Jurkat, Clone E6-1 (cell line): Measurements from ENCODE around the gene SGTB.
"Not testable (repeated sequence)": the region's sequence is repeated elsewhere in the genome, so short reads cannot be mapped to it uniquely, and the experiment has no call there.

Experiments used
- DNase-seq: peaks from one replicate; pipeline ENCODE4 v3.0.0-alpha.2; 2011; ENCODE audit warnings: low read depth, low spot score
- H3K4me3 ChIP-seq: 2 replicates; pipeline ENCODE4 v1.5.1; 2011; ENCODE audit warnings: mild to moderate bottlenecking, low read length, control low read depth, moderate library complexity

Gene SGTB

DNA sequence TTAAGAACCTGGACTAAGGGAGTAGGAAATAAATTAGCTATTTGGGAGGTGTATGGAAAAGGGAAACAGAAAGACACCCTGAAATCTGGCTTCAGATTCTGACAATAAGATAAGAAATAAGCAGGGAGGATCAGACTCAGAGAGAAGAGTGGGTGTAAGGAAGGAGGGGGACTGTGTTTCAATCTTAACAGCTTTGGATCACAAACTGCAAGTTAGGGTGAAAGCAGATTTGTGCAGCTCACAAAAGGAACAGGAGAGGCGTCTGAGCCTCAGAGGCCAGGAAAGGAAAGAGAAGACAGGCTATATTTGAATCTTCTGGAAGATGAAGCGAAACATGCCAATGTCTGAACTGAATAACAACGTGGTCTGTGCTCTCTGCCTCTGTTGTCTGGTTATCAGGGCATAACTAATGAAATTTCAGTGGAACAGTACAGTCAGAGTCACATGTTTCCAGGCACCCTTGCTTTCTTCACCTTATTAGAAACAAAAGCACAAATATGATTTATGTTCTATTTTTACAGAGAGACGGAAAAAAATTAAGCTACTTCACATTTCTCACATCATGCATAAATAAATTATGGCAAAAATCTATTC, 26.6 kb downstream of the SGTB start:
- DNase-seq: no peak
- H3K4me3 ChIP-seq: no peak overlapping the region

GRCh38 chr5:65693121-65693520, 28.8 kb downstream of the SGTB start:
- DNase-seq: no peak
- H3K4me3 ChIP-seq: no peak overlapping the region

DNA sequence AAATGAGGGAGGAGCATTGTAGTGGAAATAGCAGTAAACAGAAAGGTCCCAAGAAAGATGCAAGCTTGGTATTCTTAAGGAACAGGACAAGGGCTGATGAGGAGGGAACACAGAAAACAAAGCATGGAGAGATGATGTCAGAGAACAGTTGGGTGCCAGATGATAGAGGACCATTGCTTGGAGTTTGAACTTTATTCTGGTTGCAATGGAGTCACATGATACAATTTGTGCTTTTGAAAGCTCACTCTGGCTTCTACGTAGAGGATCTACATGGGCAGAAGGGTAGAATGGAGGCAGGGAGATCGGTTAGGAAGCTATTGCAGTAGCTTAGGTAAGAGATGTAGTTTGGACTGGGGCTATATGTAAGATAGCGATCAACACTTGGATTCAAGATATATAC, 39.8 kb downstream of the SGTB start:
- no peak for DNase-seq
- H3K4me3 ChIP-seq: no peak overlapping the region

DNA sequence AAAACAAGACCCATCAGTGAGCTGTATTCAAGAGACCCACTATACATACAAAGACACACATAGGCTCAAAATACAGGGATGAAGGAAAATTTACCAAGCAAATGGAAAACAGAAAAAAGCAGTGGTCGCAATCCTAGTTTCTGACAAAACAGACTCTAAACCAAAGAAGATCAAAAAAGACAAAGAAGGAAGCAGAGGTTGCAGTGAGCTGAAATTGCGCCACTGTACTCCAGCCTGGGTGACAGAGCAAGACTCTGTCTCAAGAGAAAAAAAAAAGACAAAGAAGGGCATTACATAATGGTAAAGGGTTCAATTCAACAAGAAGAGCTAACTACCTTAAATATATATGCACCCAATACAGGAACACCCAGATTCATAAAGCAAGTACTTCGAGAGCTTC, 45.9 kb downstream of the SGTB start:
- H3K4me3 ChIP-seq, DNase-seq: not testable (repeated sequence)

DNA sequence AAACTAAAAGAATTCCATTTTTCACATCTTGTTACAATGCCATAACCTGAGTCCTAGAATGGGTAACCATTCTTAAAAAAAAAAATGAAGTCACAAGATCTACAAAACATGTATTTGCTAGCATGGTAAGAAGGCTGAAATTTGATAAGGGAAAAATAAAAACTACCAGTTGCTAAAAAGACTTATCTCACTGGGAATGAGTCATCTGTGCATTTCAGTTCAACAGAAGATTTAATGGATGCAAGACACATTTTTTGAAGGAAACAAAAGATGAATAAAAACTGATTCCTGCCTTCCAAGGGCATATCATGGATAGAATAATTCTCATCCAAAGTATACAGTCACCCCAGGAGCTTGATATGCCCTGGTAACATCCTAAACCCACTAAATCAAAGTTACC, 47.2 kb downstream of the SGTB start:
- DNase-seq: no peak
- no peak overlapping the region for H3K4me3 ChIP-seq

DNA sequence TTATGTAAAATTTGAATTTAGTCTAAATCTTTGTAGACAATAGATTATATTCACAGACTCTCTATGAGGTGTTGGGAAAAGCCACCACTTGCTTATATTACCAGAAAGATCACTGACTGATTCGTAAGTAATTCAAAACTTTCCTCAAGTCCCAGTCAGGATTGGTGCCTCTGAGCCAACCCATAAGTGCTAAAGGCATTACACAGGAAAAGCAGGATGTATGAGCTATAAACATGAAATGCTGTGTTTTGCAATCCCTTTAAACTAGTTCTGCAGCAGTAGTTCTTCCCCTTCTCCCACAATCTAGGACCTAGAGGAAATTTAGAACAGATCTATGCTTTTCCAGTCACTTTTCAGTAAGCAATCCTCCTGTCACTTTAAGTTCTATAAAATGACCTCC, 49.1 kb downstream of the SGTB start:
- H3K4me3 ChIP-seq: no peak overlapping the region
- no peak for DNase-seq

- DNase-seq: no peak
- no peak overlapping the region for H3K4me3 ChIP-seq
Measured at GRCh38 chr5:65668696-65669095, 53.2 kb downstream of the SGTB start.

- DNase-seq: no peak
- no peak overlapping the region for H3K4me3 ChIP-seq
Measured at GRCh38 chr5:65663804-65664521, 57.9 kb downstream of the SGTB start.

DNA sequence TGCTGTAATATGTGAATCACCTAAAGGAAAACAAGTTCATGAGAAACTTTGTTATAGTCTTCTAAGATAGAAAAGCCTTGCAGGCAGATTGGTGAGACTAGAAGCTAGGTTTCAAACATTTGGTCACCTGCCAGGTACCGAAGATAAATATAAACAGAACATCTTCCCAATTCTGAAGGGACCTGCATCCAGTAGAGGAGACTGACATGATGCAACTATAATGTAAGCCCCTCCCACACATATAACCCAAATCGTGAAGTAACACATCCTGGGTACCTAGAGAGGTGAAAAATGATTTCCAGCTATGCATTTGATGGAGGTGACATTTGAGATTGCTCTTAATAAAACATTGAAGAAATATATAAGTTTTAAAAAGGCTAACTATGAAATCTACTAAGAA, 67.2 kb downstream of the SGTB start:
- no peak for DNase-seq
- no peak overlapping the region for H3K4me3 ChIP-seq

DNA sequence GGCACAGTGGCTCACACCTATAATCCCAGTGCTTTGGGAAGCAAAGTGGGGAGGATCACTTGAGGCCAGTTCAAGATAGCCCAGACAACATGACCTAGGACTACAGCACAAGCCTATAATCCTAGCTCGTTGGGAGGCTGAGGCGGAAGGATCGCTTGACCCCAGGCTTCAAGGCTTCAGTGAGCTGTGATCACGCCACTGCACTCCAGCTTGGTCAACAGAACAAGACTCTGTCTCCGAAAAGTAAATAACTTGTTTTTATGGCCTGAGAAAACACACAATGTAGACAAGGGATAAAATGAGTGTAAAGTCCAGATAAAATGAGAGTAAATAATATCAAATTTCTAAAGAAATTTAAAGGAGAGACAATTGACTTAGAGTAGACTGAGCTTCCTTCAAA, 70.8 kb downstream of the SGTB start:
- no peak for DNase-seq
- H3K4me3 ChIP-seq: no peak overlapping the region

DNA sequence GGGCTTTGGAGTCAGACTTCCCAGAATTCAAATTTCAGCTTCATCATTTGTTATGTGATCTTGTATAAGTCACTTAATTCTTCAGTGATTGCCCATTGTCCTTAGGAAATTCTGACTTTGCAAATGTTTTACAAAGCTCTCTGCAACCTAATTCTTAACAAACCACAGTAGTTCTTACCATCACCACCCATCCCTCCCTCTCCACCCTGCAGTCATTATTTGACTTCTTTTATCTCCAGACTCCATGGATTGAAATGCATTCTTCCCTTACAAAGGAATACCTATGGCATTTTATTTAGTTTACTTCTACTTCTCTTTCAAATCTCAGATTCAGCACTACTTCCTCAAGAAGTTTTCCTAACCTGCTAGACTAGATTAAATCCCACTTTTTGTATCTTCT, 74.0 kb downstream of the SGTB start:
- DNase-seq: no peak
- no peak overlapping the region for H3K4me3 ChIP-seq

- no peak for DNase-seq
- H3K4me3 ChIP-seq: no peak overlapping the region
Measured at GRCh38 chr5:65646938-65647337, 75.0 kb downstream of the SGTB start.

- no peak overlapping the region for H3K4me3 ChIP-seq
- no peak for DNase-seq
Measured at GRCh38 chr5:65640240-65640639, 81.7 kb downstream of the SGTB start.

GRCh38 chr5:65630981-65631380, 90.9 kb downstream of the SGTB start:
- H3K4me3 ChIP-seq: no peak overlapping the region
- DNase-seq: no peak

DNA sequence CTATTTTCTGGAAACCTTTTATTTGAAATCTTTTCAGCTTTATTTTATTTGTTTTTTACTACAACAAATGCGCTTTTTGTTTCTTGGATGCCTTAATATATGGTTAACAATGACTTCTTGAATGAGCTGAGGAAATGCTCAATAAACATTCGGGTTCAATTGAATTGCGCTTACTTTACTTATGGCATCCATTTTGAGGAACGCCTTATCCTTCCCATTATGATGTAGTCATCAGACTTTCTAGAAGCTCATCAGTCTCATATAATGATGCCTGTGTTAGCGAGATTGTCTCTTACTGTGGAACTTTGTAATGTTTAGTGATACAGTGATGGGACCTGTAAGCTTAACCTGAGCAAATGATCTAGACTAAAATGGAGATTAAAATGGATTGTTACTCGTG, 96.2 kb downstream of the SGTB start:
- H3K4me3 ChIP-seq: peak overlapping the region; percentile 97
- no peak for DNase-seq

GRCh38 chr5:65624571-65625555, 97.0 kb downstream of the SGTB start, which contains the start of the genes SHLD3 and TRAPPC13:
SHLD3 (plus strand) TSS chr5:65625027; CDS start chr5:65629588, 4,561 bp downstream.
TRAPPC13 (plus strand) TSS chr5:65625027; CDS start chr5:65625061, 34 bp downstream.
- DNase-seq: peak; percentile 91
- H3K4me3 ChIP-seq: peak within 1 kb of the TSS; percentile 97

DNA sequence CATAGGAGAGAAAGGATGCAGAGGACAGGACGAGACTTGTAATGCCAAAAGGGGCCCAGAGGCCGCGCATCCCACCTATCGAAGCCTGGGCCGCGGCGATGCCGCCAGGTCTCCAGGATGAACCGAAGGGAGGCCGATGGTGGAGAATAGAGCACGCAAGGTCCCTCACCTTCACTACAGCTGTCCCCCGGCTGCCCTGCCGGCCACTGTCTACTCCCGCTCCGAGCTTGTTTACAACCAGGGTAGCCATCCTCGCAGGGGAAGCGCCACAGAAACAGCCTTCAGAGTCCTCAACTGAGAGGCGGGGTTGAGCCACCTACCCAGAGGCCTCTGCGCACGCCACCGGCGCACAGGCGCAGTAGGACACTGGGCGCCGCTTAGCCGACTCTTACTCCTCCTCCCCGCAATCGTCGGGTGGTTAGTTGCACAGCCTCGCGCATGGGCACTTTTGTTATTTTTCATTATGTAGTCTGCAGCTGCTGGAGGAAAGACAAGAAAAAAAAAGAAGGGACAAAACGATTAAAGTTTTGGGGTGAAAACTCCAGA, 97.8 kb downstream of the SGTB start, which contains the start of gene TRIM23:
Gene TRIM23, minus strand, starts transcription at position 309 of the 546 bp plus-strand sequence. Its CDS starts 59 bp downstream, at position 250.
- peak; percentile 90 for DNase-seq
- peak within 1 kb of the TSS; percentile 97 for H3K4me3 ChIP-seq

GRCh38 chr5:65623482-65623881, 98.4 kb downstream of the SGTB start:
- H3K4me3 ChIP-seq: peak overlapping the region; percentile 97
- DNase-seq: no peak

GRCh38 chr5:65621961-65622360, 99.9 kb downstream of the SGTB start:
- not testable (repeated sequence) for H3K4me3 ChIP-seq

More at GRCh38 chr5:65621961-65622360, 99.9 kb downstream of the SGTB start:
- DNase-seq: not testable (repeated sequence)
